CD8-positive, alpha-beta memory T cell (primary cell): ENCODE data around the gene GUCA2A. TPM values are rescaled to one million over a fixed set of nuclear protein-coding genes. Genes with fewer than 3 reads are reported as not detected.

Experiments used
- CTCF ChIA-PET: fragments of 350-600 bp; sonication (Branson Sonifier 250); formaldehyde crosslinking; loops from one replicate; lab custom pipeline; 2021; ENCODE audit warnings: antibody characterized with exemption; lab: Charles Lee
- POLR2A ChIA-PET: fragments of 350-600 bp; sonication (Branson Sonifier 250); formaldehyde crosslinking; loops from one replicate; lab custom pipeline; 2021; ENCODE audit warnings: antibody characterized with exemption; lab: Charles Lee
- DNase-seq, 5 donors: peaks; one replicate each; pipeline versions ENCODE4 v3.0.0 to v3.0.0-alpha.2; 2020 to 2022; ENCODE audit warnings: mixed read lengths in 1 of 5
- H3K27ac ChIP-seq: one replicate; pipeline ENCODE4 v1.7.0; 2013; ENCODE audit warnings: low read depth, mild to moderate bottlenecking, low read length, moderate library complexity
- H3K27me3 ChIP-seq: 2 replicates; pipeline ENCODE4 v1.7.0; 2013; ENCODE audit warnings: low read length, mild to moderate bottlenecking; ENCODE audit not compliant: insufficient read depth, poor library complexity, severe bottlenecking
- H3K36me3 ChIP-seq: 2 replicates; pipeline ENCODE4 v1.7.0; 2013; ENCODE audit warnings: mild to moderate bottlenecking, low read length, moderate library complexity; ENCODE audit not compliant: insufficient read depth
- H3K4me1 ChIP-seq: 2 replicates; pipeline ENCODE4 v1.7.0; 2013; ENCODE audit warnings: mild to moderate bottlenecking, low read length, moderate library complexity; ENCODE audit not compliant: insufficient read depth
- H3K4me3 ChIP-seq: 2 replicates; pipeline ENCODE4 v1.7.0; 2013; ENCODE audit warnings: mild to moderate bottlenecking, low read length
- H3K9me3 ChIP-seq: 2 replicates; pipeline ENCODE4 v1.7.0; 2013; ENCODE audit warnings: mild to moderate bottlenecking, low read length
- H3K27ac Mint-ChIP-seq, 8 donors: one replicate each; pipeline ENCODE4 v1.8.0; 2020 to 2021; ENCODE audit warnings: mixed read lengths in 8 of 8, mild to moderate bottlenecking in 6 of 8, inconsistent platforms in 3 of 8, moderate library complexity in 3 of 8
- H3K27me3 Mint-ChIP-seq, 2 donors: one replicate each; pipeline ENCODE4 v1.8.0; 2020 to 2021; ENCODE audit warnings: mixed read lengths in 2 of 2, mild to moderate bottlenecking in 1 of 2, moderate library complexity in 1 of 2
- H3K36me3 Mint-ChIP-seq, 3 donors: one replicate each; pipeline ENCODE4 v1.8.0; 2020 to 2021; ENCODE audit warnings: mixed read lengths in 3 of 3, inconsistent platforms in 1 of 3, mild to moderate bottlenecking in 1 of 3
- H3K4me1 Mint-ChIP-seq, 3 donors: one replicate each; pipeline ENCODE4 v1.8.0; 2020 to 2021; ENCODE audit warnings: mixed read lengths in 3 of 3, inconsistent platforms in 1 of 3, mild to moderate bottlenecking in 1 of 3
- H3K4me3 Mint-ChIP-seq, 7 donors: one replicate each; pipeline ENCODE4 v1.8.0; 2020 to 2021; ENCODE audit warnings: mixed read lengths in 7 of 7, mild to moderate bottlenecking in 6 of 7, moderate library complexity in 4 of 7, inconsistent platforms in 2 of 7
- H3K9me3 Mint-ChIP-seq, 5 donors: one replicate each; pipeline ENCODE4 v1.8.0; 2020 to 2022; ENCODE audit warnings: mixed read lengths in 5 of 5, mild to moderate bottlenecking in 3 of 5, moderate library complexity in 2 of 5, inconsistent platforms in 1 of 5
- polyA plus RNA-seq: library from polyadenylated mRNA; unstranded; fragments of 300-500 nt; fragmentation: Illumina TruSeq; gene quantifications from one replicate; pipeline ENCODE4 v1.2.3, GENCODE V29; 2021
- total RNA-seq, 2 experiments: library from RNA; stranded (reverse); gene quantifications; one replicate each; pipeline ENCODE4 v1.2.3, GENCODE V29; 2021

Gene GUCA2A
- total and polyA plus RNA-seq, 3 experiments from 2014 or later = not detected

DNA sequence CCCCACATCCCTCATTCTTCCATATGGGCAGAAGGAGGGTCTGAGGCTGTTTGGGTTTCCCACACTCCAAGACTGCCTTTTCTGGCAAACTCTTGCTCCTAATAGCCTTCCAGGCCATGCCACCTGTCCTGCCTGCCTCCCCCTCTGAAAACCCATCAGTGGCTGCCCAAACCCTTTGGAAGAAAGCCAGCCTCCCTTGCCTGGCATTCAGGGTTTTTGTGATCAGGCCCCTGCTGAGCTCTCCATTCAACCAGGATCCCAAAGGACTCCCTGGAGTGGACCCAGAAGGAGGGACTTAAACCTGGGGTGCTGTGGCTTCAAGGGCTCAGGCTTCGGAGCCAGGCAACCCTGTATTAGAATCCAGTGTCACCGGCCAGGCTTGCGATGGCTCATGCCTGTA lies 4.2 kb upstream of the GUCA2A start:
- no peaks in the 10 kb centered on the region for H3K4me1 Mint-ChIP-seq
- H3K4me3 Mint-ChIP-seq = no peak overlapping the region
- ChIA-PET CTCF (interaction anchor here (1.1 kb wide), 1 partner anchor 357 kb away, joined by 3 read pairs; no protein-coding TSS in a partner anchor), POLR2A (no interaction called here)
- Histone ChIP-seq H3K27me3 (no peaks in the 10 kb centered on the region), H3K27ac (no peak overlapping the region), H3K4me1 (no peaks in the 10 kb centered on the region), H3K9me3 (no peaks in the 10 kb centered on the region), H3K4me3 (no peak overlapping the region), H3K36me3 (no peaks in the 10 kb centered on the region)
- DNase-seq = no peak
- no peaks in the 10 kb centered on the region for H3K36me3 Mint-ChIP-seq
- no peaks in the 10 kb centered on the region for H3K9me3 Mint-ChIP-seq
- H3K27ac Mint-ChIP-seq = no peak overlapping the region
- peaks cover 4 to 5% of the 10 kb centered on the region in 2 donors for H3K27me3 Mint-ChIP-seq

DNA sequence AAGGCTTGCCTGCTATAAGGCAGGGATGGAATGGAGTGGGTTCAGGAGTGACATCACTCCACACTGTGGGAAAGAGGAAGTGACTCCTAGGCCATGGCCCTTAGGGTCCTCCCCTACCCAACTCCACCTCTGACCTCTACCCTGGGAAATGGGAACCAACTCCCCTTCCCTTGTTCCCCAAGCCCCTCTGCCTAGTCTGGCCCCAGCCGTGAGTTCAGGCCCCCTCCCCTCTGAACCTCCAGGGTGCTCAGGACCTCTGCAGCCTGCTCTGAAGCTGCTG lies 3.8 kb upstream of the GUCA2A start:
- Histone ChIP-seq H3K27ac (no peak overlapping the region), H3K4me1 (no peaks in the 10 kb centered on the region), H3K9me3 (no peaks in the 10 kb centered on the region), H3K4me3 (no peak overlapping the region), H3K36me3 (no peaks in the 10 kb centered on the region), H3K27me3 (no peaks in the 10 kb centered on the region)
- Mint-ChIP-seq H3K9me3 (no peaks in the 10 kb centered on the region), H3K27me3 (peaks cover 5 to 7% of the 10 kb centered on the region in 2 donors), H3K4me3 (no peak overlapping the region), H3K4me1 (no peaks in the 10 kb centered on the region), H3K27ac (no peak overlapping the region), H3K36me3 (no peaks in the 10 kb centered on the region)
- ChIA-PET POLR2A (no interaction called here), CTCF (no interaction called here)
- no peak for DNase-seq

- Histone ChIP-seq H3K36me3 (no peaks in the 10 kb centered on the region), H3K9me3 (no peaks in the 10 kb centered on the region), H3K4me3 (no peak overlapping the region), H3K27me3 (no peaks in the 10 kb centered on the region), H3K4me1 (no peaks in the 10 kb centered on the region), H3K27ac (no peak overlapping the region)
- Mint-ChIP-seq H3K4me1 (no peaks in the 10 kb centered on the region), H3K27ac (no peak overlapping the region), H3K9me3 (no peaks in the 10 kb centered on the region), H3K4me3 (no peak overlapping the region), H3K27me3 (peaks cover 5 to 12% of the 10 kb centered on the region in 2 donors), H3K36me3 (no peaks in the 10 kb centered on the region)
- ChIA-PET CTCF (no interaction called here), POLR2A (no interaction called here)
- DNase-seq = no peak
Observed at GRCh38 chr1:42167611-42168390, 3.3 kb upstream of the GUCA2A start.

- Histone ChIP-seq H3K27me3 (no peaks in the 10 kb centered on the region), H3K27ac (no peak overlapping the region), H3K36me3 (no peaks in the 10 kb centered on the region), H3K4me3 (no peak overlapping the region), H3K4me1 (no peaks in the 10 kb centered on the region), H3K9me3 (no peaks in the 10 kb centered on the region)
- CTCF ChIA-PET = no interaction called here
- POLR2A ChIA-PET = no interaction called here
- H3K36me3 Mint-ChIP-seq = peaks cover 0 to 4% (median 1%) of the 10 kb centered on the region in 3 donors
- no peak for DNase-seq
- peaks cover 10 to 20% of the 10 kb centered on the region in 2 donors for H3K27me3 Mint-ChIP-seq
- no peak overlapping the region for H3K4me3 Mint-ChIP-seq
- no peaks in the 10 kb centered on the region for H3K4me1 Mint-ChIP-seq
- peaks cover 3 to 9% (median 4%) of the 10 kb centered on the region in 5 donors for H3K9me3 Mint-ChIP-seq
- H3K27ac Mint-ChIP-seq = peak overlapping the region in 1 of 8 donors; percentile 8
Observed at GRCh38 chr1:42165511-42166210, 1.1 kb upstream of the GUCA2A start.

DNA sequence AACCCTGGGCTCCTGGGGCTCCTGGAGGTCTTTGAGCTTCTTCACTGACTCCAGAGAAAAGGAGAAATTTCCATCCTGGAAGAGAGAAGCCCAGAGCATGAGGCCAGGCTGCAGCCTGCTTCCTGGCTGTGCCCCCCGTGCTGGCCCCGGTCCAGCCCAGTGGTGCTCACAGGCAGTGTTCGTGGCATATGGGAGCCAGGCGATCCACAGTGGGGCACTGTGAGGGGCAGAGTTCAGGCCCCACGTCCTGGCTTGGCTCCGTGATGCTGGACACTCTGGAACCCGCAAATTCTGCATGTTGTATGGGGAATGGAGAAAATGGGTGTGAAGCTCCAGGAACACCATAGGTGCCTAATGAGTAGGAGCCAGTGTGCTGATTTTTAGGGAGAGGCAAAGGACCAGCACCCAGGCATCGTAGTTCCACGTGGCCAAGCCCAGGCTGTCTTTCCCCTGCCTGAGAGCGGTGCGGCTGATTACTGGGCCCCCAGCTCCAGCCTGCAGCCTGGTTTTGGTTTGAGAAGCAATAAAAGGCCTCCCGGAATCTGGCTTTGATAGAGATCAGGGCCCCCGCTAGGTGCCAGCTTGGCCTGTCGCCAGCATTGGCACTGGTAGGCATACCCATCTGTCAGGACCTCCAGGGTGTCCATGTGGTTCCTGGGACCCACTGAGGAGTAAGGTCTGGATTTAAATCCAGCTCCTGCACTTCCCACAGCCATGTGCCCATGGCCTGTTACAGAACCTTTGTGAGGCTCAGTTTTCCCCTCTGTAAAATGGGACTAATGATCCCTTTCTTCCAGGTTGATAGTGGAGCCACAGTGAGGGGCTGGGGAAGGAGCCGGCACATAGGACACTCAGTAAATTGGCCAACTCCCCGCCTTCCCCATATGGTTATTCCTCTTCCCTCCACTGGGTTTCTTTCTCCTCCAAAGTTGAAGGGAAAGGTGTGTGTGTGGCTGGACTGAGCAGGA lies 725 bp downstream of the GUCA2A start:
- POLR2A ChIA-PET = no interaction called here
- Mint-ChIP-seq H3K36me3 (peaks cover 0 to 4% (median 3%) of the 10 kb centered on the region in 3 donors), H3K27ac (no peak overlapping the region), H3K4me3 (no peak overlapping the region), H3K4me1 (no peaks in the 10 kb centered on the region), H3K27me3 (peaks cover 13 to 16% of the 10 kb centered on the region in 2 donors), H3K9me3 (peaks cover 5 to 12% (median 6%) of the 10 kb centered on the region in 5 donors)
- Histone ChIP-seq H3K36me3 (no peaks in the 10 kb centered on the region), H3K27ac (no peak overlapping the region), H3K4me3 (no peak overlapping the region), H3K27me3 (no peaks in the 10 kb centered on the region), H3K9me3 (no peaks in the 10 kb centered on the region), H3K4me1 (no peaks in the 10 kb centered on the region)
- no peak for DNase-seq
- CTCF ChIA-PET = interaction anchor here (1.8 kb wide), 1 partner anchor 9 kb away, joined by 6 read pairs; no protein-coding TSS in a partner anchor

DNA sequence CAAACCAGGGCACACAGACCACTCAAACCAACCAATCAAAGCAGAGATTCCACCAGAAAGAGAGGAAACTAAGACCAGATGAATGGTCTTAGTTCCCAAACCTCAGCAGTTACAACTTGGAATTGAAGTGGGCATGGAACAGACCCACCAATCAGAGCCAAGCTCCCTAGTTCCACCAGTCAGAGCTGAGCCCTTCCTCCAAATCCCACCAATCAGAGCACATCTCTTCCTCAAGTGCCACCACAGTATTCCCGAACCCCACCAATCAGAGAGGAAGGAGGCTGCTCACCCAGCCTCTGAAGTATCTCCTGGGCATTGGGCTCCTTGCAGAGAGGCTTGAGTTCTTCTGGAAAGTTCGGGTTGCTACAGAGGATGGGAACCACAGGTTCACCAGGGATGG lies 1.4 kb downstream of the GUCA2A start:
- no peak overlapping the region for H3K4me3 ChIP-seq

GRCh38 chr1:42162181-42162580 lies 2.4 kb downstream of the GUCA2A start:
- POLR2A ChIA-PET = no interaction called here
- no peak overlapping the region for H3K27ac Mint-ChIP-seq

More for the DNA sequence above, 1.4 kb downstream of the GUCA2A start:
- Mint-ChIP-seq H3K36me3 (peaks cover 0 to 4% (median 3%) of the 10 kb centered on the region in 3 donors), H3K27me3 (peaks cover 13 to 16% of the 10 kb centered on the region in 2 donors), H3K4me3 (no peak overlapping the region), H3K27ac (peak overlapping the region in 1 of 8 donors; percentile 52), H3K4me1 (peaks cover 0 to 2% (median under 1%) of the 10 kb centered on the region in 3 donors), H3K9me3 (peaks cover 5 to 12% (median 6%) of the 10 kb centered on the region in 5 donors)
- CTCF ChIA-PET = interaction anchor here (1.2 to 1.8 kb wide), 2 partner anchors 10 to 12 kb away, joined by 3 to 6 read pairs; no protein-coding TSS in a partner anchor
- Histone ChIP-seq H3K36me3 (no peaks in the 10 kb centered on the region), H3K27ac (no peak overlapping the region), H3K27me3 (no peaks in the 10 kb centered on the region), H3K9me3 (no peaks in the 10 kb centered on the region), H3K4me1 (no peaks in the 10 kb centered on the region)
- POLR2A ChIA-PET = no interaction called here
- no peak for DNase-seq

More at GRCh38 chr1:42162181-42162580, 2.4 kb downstream of the GUCA2A start:
- Histone ChIP-seq H3K36me3 (no peaks in the 10 kb centered on the region), H3K27me3 (no peaks in the 10 kb centered on the region), H3K4me1 (no peaks in the 10 kb centered on the region), H3K9me3 (no peaks in the 10 kb centered on the region), H3K4me3 (no peak overlapping the region), H3K27ac (no peak overlapping the region)
- Mint-ChIP-seq H3K36me3 (peaks cover 0 to 4% (median 3%) of the 10 kb centered on the region in 3 donors), H3K27me3 (peaks cover 13 to 16% of the 10 kb centered on the region in 2 donors), H3K4me1 (peaks cover 6 to 9% (median 8%) of the 10 kb centered on the region in 3 donors), H3K4me3 (no peak overlapping the region), H3K9me3 (peaks cover 5 to 12% (median 6%) of the 10 kb centered on the region in 5 donors)
- CTCF ChIA-PET = interaction anchor here (1.2 kb wide), 1 partner anchor 13 kb away, joined by 3 read pairs; no protein-coding TSS in a partner anchor
- DNase-seq = no peak
